PFSK-1 (cell line): ENCODE data around the gene SUN2.

ENCODE experiments used
- FOXP2 ChIP-seq: optimal IDR thresholded peaks from 2 replicates; pipeline ENCODE3; 2011; ENCODE audit warnings: borderline replicate concordance, control low read depth, inconsistent platforms; ENCODE audit not compliant: insufficient read depth; ENCODE audit errors: extremely low read length, extremely low read depth
- POLR2AphosphoS5 ChIP-seq: IDR thresholded peaks from 2 replicates; pipeline ENCODE4 v1.6.1; 2012; ENCODE audit warnings: low read depth, mild to moderate bottlenecking, control low read depth, low read length, moderate library complexity
- SIN3A ChIP-seq: IDR thresholded peaks from 2 replicates; pipeline ENCODE4 v1.6.1; 2012; ENCODE audit warnings: mild to moderate bottlenecking, low read length, moderate library complexity, borderline replicate concordance; ENCODE audit not compliant: insufficient read depth
- TF ChIP-seq, protein P1 (sequence below), 2 experiments: IDR thresholded peaks; 2 replicates each; pipeline versions ENCODE4 v1.6.1 to v1.8.0; 2011 to 2012; ENCODE audit warnings: low read depth in 2 of 2, low read length in 2 of 2, control low read depth in 1 of 2, inconsistent platforms in 1 of 2, mild to moderate bottlenecking in 1 of 2, moderate library complexity in 1 of 2; ENCODE audit not compliant: insufficient read depth in 1 of 2

DNA sequence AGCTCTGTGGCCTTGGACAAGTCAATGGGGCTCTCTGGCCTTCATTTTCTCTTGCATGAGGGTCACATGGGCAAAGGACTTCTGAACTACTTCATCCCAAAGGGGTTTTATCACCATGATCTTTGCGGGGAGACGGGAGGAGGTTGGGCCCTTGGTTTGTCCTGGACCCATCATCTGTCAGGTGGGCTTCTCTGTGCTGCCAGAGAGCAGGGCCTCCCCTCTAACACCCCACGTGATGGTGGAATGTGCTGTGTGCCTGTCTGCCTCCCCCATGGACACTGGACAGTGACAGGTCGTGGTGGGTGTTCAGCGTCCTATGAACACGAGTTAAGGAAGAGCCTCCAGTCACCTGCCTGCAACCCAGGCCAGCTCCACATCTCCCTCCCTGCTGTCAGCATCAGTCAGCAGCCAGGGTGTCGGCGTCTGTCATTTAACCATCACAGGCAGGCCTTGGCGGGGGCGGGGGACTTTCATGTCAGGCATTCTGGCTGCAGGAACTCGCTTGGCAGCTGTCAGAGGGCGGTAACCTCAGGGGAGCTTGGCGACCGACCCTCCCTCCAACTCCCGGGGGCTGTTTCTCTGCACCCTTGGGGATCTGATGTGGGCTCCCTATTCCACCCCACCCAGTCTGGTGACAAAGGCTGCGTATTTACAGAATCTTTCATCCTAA is 2.6 kb upstream of the SUN2 start:
- TF ChIP-seq, protein P1, sequence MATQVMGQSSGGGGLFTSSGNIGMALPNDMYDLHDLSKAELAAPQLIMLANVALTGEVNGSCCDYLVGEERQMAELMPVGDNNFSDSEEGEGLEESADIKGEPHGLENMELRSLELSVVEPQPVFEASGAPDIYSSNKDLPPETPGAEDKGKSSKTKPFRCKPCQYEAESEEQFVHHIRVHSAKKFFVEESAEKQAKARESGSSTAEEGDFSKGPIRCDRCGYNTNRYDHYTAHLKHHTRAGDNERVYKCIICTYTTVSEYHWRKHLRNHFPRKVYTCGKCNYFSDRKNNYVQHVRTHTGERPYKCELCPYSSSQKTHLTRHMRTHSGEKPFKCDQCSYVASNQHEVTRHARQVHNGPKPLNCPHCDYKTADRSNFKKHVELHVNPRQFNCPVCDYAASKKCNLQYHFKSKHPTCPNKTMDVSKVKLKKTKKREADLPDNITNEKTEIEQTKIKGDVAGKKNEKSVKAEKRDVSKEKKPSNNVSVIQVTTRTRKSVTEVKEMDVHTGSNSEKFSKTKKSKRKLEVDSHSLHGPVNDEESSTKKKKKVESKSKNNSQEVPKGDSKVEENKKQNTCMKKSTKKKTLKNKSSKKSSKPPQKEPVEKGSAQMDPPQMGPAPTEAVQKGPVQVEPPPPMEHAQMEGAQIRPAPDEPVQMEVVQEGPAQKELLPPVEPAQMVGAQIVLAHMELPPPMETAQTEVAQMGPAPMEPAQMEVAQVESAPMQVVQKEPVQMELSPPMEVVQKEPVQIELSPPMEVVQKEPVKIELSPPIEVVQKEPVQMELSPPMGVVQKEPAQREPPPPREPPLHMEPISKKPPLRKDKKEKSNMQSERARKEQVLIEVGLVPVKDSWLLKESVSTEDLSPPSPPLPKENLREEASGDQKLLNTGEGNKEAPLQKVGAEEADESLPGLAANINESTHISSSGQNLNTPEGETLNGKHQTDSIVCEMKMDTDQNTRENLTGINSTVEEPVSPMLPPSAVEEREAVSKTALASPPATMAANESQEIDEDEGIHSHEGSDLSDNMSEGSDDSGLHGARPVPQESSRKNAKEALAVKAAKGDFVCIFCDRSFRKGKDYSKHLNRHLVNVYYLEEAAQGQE (IDR thresholded peaks at IDR 0.05; ENCODE audit: insufficient read depth in 1 of 2, low read depth in 2 of 2, low read length in 2 of 2), result no peak
- TF ChIP-seq POLR2AphosphoS5 (no peak), FOXP2 (no peak), SIN3A (no peak)
